GM23338 (cell line): ENCODE data around the gene TMBIM1. TPM values are rescaled to one million over a fixed set of nuclear protein-coding genes. Genes with fewer than 3 reads are reported as not detected.

Source experiments
- ATAC-seq: fragments of 200-7000 bp; cut with Tn5 transposase; 3 replicates; pipeline ENCODE4 v1.9.1; 2020
- DNase-seq: peaks from one replicate; pipeline ENCODE4 v3.0.0-alpha.2; 2015; ENCODE audit warnings: low spot score
- H2AFZ ChIP-seq: fragments of 200-600 bp; sonication (generic); 2 replicates; pipeline ENCODE4 v1.8.0; 2016; ENCODE audit warnings: antibody characterized with exemption, mild to moderate bottlenecking, moderate library complexity
- H3F3A ChIP-seq: fragments of 200-600 bp; sonication (generic); replicated peaks from 2 replicates; pipeline ENCODE4 v1.8.0; 2017; ENCODE audit warnings: antibody characterized with exemption, mixed run types, low read depth
- H3K27ac ChIP-seq: fragments of 200-600 bp; sonication (generic); 2 replicates; pipeline ENCODE4 v1.6.1; 2016; ENCODE audit warnings: low read depth
- H3K27me3 ChIP-seq: fragments of 200-600 bp; sonication (generic); 2 replicates; pipeline ENCODE4 v1.8.0; 2016; ENCODE audit warnings: mild to moderate bottlenecking, mixed run types, moderate library complexity; ENCODE audit not compliant: insufficient read depth
- H3K36me3 ChIP-seq: fragments of 200-600 bp; sonication (generic); 2 replicates; pipeline ENCODE4 v1.8.0; 2016; ENCODE audit warnings: mild to moderate bottlenecking; ENCODE audit not compliant: insufficient read depth
- H3K4me1 ChIP-seq: fragments of 200-600 bp; sonication (generic); 2 replicates; pipeline ENCODE4 v1.8.0; 2016; ENCODE audit warnings: mild to moderate bottlenecking, moderate library complexity; ENCODE audit not compliant: insufficient read depth
- H3K4me2 ChIP-seq: fragments of 200-600 bp; sonication (generic); 2 replicates; pipeline ENCODE4 v1.7.1; 2017; ENCODE audit warnings: mixed run types
- H3K4me3 ChIP-seq: fragments of 200-600 bp; sonication (generic); 2 replicates; pipeline ENCODE4 v1.6.1; 2016; ENCODE audit warnings: mixed run types
- H3K79me2 ChIP-seq: fragments of 200-600 bp; sonication (generic); replicated peaks from 2 replicates; pipeline ENCODE4 v1.8.0; 2017; ENCODE audit warnings: mild to moderate bottlenecking; ENCODE audit not compliant: insufficient read depth
- H3K9me2 ChIP-seq: fragments of 200-600 bp; sonication (generic); 2 replicates; pipeline ENCODE4 v1.8.0; 2017; ENCODE audit not compliant: insufficient read depth
- H4K20me1 ChIP-seq: fragments of 200-600 bp; sonication (generic); replicated peaks from 2 replicates; pipeline ENCODE4 v1.8.0; 2017; ENCODE audit warnings: mild to moderate bottlenecking; ENCODE audit not compliant: insufficient read depth
- H3K27ac Mint-ChIP-seq: 2 replicates; pipeline ENCODE4 v1.8.0; 2020; ENCODE audit warnings: inconsistent platforms, mild to moderate bottlenecking, moderate library complexity, mixed read lengths
- H3K27me3 Mint-ChIP-seq: 3 replicates; pipeline ENCODE4 v1.8.0; 2022; ENCODE audit warnings: low read depth, mild to moderate bottlenecking, moderate library complexity, mixed read lengths, inconsistent platforms; ENCODE audit not compliant: insufficient read depth, poor library complexity
- H3K36me3 Mint-ChIP-seq: 3 replicates; pipeline ENCODE4 v1.8.0; 2021; ENCODE audit warnings: low read depth, mild to moderate bottlenecking, inconsistent platforms, moderate library complexity, mixed read lengths
- H3K4me1 Mint-ChIP-seq: 3 replicates; pipeline ENCODE4 v1.8.0; 2020; ENCODE audit warnings: mild to moderate bottlenecking, inconsistent platforms, mixed read lengths
- H3K4me3 Mint-ChIP-seq: 3 replicates; pipeline ENCODE4 v1.8.0; 2021; ENCODE audit warnings: moderate library complexity, mild to moderate bottlenecking, inconsistent platforms, mixed read lengths
- H3K9me3 Mint-ChIP-seq: 3 replicates; pipeline ENCODE4 v1.8.0; 2020; ENCODE audit warnings: moderate library complexity, mild to moderate bottlenecking, inconsistent platforms, mixed read lengths
- EZH2 ChIP-seq: fragments of 200-600 bp; sonication (generic); IDR thresholded peaks from one replicate; pipeline ENCODE4 v1.8.0; 2017; ENCODE audit warnings: antibody characterized with exemption, mild to moderate bottlenecking, low read depth; ENCODE audit not compliant: unreplicated experiment
- EZH2phosphoT487 ChIP-seq: fragments of 200-600 bp; sonication (generic); IDR thresholded peaks from one replicate; pipeline ENCODE4 v1.8.1; 2018; ENCODE audit warnings: antibody characterized with exemption; ENCODE audit not compliant: unreplicated experiment
- JUNB ChIP-seq: IDR thresholded peaks from one replicate; pipeline ENCODE4 v1.6.1; 2016; ENCODE audit warnings: antibody characterized with exemption; ENCODE audit not compliant: unreplicated experiment
- NANOG ChIP-seq: IDR thresholded peaks from 2 replicates; pipeline ENCODE4 v1.6.1; 2016; ENCODE audit warnings: antibody characterized with exemption, borderline replicate concordance
- POLR2AphosphoS5 ChIP-seq: IDR thresholded peaks from 2 replicates; pipeline ENCODE4 v1.6.1; 2016; ENCODE audit warnings: antibody characterized with exemption, low read depth
- ZNF331 ChIP-seq: fragments of 250-450 bp; sonication (Bioruptor Pico); IDR thresholded peaks from 2 replicates; pipeline ENCODE4 v1.5.0; 2020; ENCODE audit warnings: low read depth, mild to moderate bottlenecking, moderate library complexity
- polyA plus RNA-seq: library from polyadenylated mRNA; unstranded; fragments of >200 nt; fragmentation: Nextera tagmentation; extraction: Ambion mirVana; gene quantifications from 2 replicates; pipeline ENCODE4 v1.2.1, GENCODE V29; 2016
- total RNA-seq: library from RNA; depleted of rRNA; stranded (reverse); fragments of >200 nt; shearing (Covaris generic); gene quantifications from 2 replicates; pipeline ENCODE4 v1.2.3, GENCODE V29; 2014
- TF ChIP-seq, protein P1 (sequence below): fragments of 250-450 bp; sonication (Bioruptor Pico); IDR thresholded peaks from 2 replicates; pipeline ENCODE4 v1.5.0; 2020; ENCODE audit warnings: mild to moderate bottlenecking, moderate library complexity
- TF ChIP-seq, protein P2 (sequence below): IDR thresholded peaks from 2 replicates; pipeline ENCODE4 v1.6.1; 2016; ENCODE audit warnings: antibody characterized with exemption
- TF ChIP-seq, protein P3 (sequence below), 2 experiments: fragments of 200-600 bp in 1 of 2; sonication (generic) in 1 of 2; conservative IDR thresholded peaks; 2 replicates each; pipeline versions ENCODE4 v1.5.1 to v1.6.1; 2016 to 2017; ENCODE audit warnings: antibody characterized with exemption in 2 of 2, low read depth in 2 of 2, mild to moderate bottlenecking in 2 of 2, moderate library complexity in 1 of 2

The TMBIM1 gene
- total and polyA plus RNA-seq, 2 experiments from 2014 or later = 12.0 to 20.8 TPM

DNA sequence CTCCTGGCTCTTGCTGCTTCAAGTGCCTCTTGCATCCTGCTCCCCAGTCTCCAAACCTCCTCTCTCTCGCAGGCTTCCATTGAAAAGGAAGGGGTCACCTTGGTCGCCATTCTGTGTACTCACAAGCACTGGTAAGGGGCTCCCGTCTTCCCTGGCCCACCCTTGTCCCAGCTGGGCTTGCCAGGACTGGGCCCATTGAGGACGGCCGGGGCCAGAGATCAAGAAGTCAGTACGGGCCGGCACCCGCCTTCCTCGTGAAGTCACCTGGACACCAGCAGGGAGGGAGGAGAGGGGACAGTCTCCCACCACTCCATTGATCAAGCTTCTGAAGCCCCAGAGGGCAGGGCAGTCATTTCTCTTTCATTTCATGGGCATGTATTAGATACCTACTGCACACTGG, 48.4 kb upstream of the TMBIM1 start:
- no peak overlapping the region for H2AFZ ChIP-seq
- ATAC-seq = no peak
- H3K27ac ChIP-seq = no peak overlapping the region
- no peak for DNase-seq
- H3K4me2 ChIP-seq = no peak overlapping the region
- H3K9me2 ChIP-seq = no peaks in the 10 kb centered on the region
- H3K4me1 ChIP-seq = peaks cover under 1% of the 10 kb centered on the region; the same call in 1 of the 2 replicates
- H3F3A ChIP-seq = no peaks in the 10 kb centered on the region
- H3K4me3 Mint-ChIP-seq = no peak overlapping the region
- H3K27me3 ChIP-seq = no peaks in the 10 kb centered on the region
- peaks cover 2% of the 10 kb centered on the region for H3K27me3 Mint-ChIP-seq
- no peaks in the 10 kb centered on the region for H3K79me2 ChIP-seq
- peaks cover under 1% of the 10 kb centered on the region for H3K4me1 Mint-ChIP-seq
- H3K4me3 ChIP-seq = no peak overlapping the region
- TF ChIP-seq JUNB = no peak
- no peak for TF ChIP-seq EZH2phosphoT487
- TF ChIP-seq EZH2 = no peak
- no peak for TF ChIP-seq POLR2AphosphoS5
- no peak for TF ChIP-seq ZNF331 (CRISPR knock-in tag)
- TF ChIP-seq, protein P1, sequence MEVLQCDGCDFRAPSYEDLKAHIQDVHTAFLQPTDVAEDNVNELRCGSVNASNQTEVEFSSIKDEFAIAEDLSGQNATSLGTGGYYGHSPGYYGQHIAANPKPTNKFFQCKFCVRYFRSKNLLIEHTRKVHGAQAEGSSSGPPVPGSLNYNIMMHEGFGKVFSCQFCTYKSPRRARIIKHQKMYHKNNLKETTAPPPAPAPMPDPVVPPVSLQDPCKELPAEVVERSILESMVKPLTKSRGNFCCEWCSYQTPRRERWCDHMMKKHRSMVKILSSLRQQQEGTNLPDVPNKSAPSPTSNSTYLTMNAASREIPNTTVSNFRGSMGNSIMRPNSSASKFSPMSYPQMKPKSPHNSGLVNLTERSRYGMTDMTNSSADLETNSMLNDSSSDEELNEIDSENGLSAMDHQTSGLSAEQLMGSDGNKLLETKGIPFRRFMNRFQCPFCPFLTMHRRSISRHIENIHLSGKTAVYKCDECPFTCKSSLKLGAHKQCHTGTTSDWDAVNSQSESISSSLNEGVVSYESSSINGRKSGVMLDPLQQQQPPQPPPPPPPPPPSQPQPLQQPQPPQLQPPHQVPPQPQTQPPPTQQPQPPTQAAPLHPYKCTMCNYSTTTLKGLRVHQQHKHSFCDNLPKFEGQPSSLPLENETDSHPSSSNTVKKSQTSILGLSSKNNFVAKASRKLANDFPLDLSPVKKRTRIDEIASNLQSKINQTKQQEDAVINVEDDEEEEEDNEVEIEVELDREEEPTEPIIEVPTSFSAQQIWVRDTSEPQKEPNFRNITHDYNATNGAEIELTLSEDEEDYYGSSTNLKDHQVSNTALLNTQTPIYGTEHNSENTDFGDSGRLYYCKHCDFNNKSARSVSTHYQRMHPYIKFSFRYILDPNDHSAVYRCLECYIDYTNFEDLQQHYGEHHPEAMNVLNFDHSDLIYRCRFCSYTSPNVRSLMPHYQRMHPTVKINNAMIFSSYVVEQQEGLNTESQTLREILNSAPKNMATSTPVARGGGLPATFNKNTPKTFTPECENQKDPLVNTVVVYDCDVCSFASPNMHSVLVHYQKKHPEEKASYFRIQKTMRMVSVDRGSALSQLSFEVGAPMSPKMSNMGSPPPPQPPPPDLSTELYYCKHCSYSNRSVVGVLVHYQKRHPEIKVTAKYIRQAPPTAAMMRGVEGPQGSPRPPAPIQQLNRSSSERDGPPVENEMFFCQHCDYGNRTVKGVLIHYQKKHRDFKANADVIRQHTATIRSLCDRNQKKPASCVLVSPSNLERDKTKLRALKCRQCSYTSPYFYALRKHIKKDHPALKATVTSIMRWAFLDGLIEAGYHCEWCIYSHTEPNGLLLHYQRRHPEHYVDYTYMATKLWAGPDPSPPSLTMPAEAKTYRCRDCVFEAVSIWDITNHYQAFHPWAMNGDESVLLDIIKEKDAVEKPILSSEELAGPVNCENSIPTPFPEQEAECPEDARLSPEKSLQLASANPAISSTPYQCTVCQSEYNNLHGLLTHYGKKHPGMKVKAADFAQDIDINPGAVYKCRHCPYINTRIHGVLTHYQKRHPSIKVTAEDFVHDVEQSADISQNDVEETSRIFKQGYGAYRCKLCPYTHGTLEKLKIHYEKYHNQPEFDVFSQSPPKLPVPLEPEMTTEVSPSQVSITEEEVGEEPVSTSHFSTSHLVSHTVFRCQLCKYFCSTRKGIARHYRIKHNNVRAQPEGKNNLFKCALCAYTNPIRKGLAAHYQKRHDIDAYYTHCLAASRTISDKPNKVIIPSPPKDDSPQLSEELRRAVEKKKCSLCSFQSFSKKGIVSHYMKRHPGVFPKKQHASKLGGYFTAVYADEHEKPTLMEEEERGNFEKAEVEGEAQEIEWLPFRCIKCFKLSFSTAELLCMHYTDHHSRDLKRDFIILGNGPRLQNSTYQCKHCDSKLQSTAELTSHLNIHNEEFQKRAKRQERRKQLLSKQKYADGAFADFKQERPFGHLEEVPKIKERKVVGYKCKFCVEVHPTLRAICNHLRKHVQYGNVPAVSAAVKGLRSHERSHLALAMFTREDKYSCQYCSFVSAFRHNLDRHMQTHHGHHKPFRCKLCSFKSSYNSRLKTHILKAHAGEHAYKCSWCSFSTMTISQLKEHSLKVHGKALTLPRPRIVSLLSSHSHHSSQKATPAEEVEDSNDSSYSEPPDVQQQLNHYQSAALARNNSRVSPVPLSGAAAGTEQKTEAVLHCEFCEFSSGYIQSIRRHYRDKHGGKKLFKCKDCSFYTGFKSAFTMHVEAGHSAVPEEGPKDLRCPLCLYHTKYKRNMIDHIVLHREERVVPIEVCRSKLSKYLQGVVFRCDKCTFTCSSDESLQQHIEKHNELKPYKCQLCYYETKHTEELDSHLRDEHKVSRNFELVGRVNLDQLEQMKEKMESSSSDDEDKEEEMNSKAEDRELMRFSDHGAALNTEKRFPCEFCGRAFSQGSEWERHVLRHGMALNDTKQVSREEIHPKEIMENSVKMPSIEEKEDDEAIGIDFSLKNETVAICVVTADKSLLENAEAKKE (CRISPR knock-in tag) = no peak
- TF ChIP-seq, protein P2, sequence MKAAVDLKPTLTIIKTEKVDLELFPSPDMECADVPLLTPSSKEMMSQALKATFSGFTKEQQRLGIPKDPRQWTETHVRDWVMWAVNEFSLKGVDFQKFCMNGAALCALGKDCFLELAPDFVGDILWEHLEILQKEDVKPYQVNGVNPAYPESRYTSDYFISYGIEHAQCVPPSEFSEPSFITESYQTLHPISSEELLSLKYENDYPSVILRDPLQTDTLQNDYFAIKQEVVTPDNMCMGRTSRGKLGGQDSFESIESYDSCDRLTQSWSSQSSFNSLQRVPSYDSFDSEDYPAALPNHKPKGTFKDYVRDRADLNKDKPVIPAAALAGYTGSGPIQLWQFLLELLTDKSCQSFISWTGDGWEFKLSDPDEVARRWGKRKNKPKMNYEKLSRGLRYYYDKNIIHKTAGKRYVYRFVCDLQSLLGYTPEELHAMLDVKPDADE = no peak
- TF ChIP-seq, protein P3, sequence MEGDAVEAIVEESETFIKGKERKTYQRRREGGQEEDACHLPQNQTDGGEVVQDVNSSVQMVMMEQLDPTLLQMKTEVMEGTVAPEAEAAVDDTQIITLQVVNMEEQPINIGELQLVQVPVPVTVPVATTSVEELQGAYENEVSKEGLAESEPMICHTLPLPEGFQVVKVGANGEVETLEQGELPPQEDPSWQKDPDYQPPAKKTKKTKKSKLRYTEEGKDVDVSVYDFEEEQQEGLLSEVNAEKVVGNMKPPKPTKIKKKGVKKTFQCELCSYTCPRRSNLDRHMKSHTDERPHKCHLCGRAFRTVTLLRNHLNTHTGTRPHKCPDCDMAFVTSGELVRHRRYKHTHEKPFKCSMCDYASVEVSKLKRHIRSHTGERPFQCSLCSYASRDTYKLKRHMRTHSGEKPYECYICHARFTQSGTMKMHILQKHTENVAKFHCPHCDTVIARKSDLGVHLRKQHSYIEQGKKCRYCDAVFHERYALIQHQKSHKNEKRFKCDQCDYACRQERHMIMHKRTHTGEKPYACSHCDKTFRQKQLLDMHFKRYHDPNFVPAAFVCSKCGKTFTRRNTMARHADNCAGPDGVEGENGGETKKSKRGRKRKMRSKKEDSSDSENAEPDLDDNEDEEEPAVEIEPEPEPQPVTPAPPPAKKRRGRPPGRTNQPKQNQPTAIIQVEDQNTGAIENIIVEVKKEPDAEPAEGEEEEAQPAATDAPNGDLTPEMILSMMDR (conservative IDR thresholded peaks at IDR 0.05; ENCODE audit: low read depth in 2 of 2) = no peak
- TF ChIP-seq NANOG = no peak
- H4K20me1 ChIP-seq = no peaks in the 10 kb centered on the region
- no peaks in the 10 kb centered on the region for H3K36me3 ChIP-seq
- H3K36me3 Mint-ChIP-seq = no peaks in the 10 kb centered on the region
- H3K27ac Mint-ChIP-seq = no peak overlapping the region
- no peaks in the 10 kb centered on the region for H3K9me3 Mint-ChIP-seq
